Stimulated activated CD4-positive, alpha-beta T cell treated with anti-CD3 and anti-CD28 coated beads, Interleukin-4, amount 100 ng/mL, for 24 hours (primary cell): ENCODE data around the gene GPRC5D.

Experiments
- DNase-seq: peaks from one replicate; pipeline ENCODE4 v3.0.0-alpha.2; 2020

Gene GPRC5D

GRCh38 chr12:12979126-12979525 is 27.2 kb upstream of the GPRC5D start:
- DNase-seq = no peak

- DNase-seq = no peak
Measured at GRCh38 chr12:12977231-12977630, 25.3 kb upstream of the GPRC5D start.

GRCh38 chr12:12976366-12976765 is 24.4 kb upstream of the GPRC5D start:
- no peak for DNase-seq

GRCh38 chr12:12975322-12976077 is 23.5 kb upstream of the GPRC5D start:
- DNase-seq = no peak

- no peak for DNase-seq
Measured at GRCh38 chr12:12974211-12974610, 22.2 kb upstream of the GPRC5D start.

GRCh38 chr12:12973019-12973418 is 21.0 kb upstream of the GPRC5D start:
- DNase-seq = no peak

- DNase-seq = no peak
Measured at GRCh38 chr12:12965836-12966235, 13.9 kb upstream of the GPRC5D start.

- no peak for DNase-seq
Measured at GRCh38 chr12:12964255-12964654, 12.3 kb upstream of the GPRC5D start.

GRCh38 chr12:12960639-12961209 is 8.8 kb upstream of the GPRC5D start:
- DNase-seq = no peak

- DNase-seq = no peak
Measured at GRCh38 chr12:12958886-12959285, 6.9 kb upstream of the GPRC5D start.

- DNase-seq = no peak
Measured at GRCh38 chr12:12954878-12955625, 3.1 kb upstream of the GPRC5D start.

GRCh38 chr12:12954356-12954755 is 2.4 kb upstream of the GPRC5D start:
- no peak for DNase-seq

GRCh38 chr12:12951504-12951903 is 466 bp downstream of the GPRC5D start:
- no peak for DNase-seq

GRCh38 chr12:12947902-12948301 is 4.1 kb downstream of the GPRC5D start:
- no peak for DNase-seq

- no peak for DNase-seq
Measured at GRCh38 chr12:12946686-12947355, 5.1 kb downstream of the GPRC5D start.

- DNase-seq = no peak
Measured at GRCh38 chr12:12945591-12945990, 6.4 kb downstream of the GPRC5D start.

GRCh38 chr12:12943586-12944260 is 8.2 kb downstream of the GPRC5D start:
- DNase-seq = no peak

- no peak for DNase-seq
Measured at GRCh38 chr12:12941450-12942350, 10.3 kb downstream of the GPRC5D start.

- no peak for DNase-seq
Measured at GRCh38 chr12:12939888-12940287, 12.1 kb downstream of the GPRC5D start.

- DNase-seq = no peak
Measured at GRCh38 chr12:12938541-12938940, 13.4 kb downstream of the GPRC5D start.

- DNase-seq = no peak
Measured at GRCh38 chr12:12936983-12937491, 14.9 kb downstream of the GPRC5D start.

GRCh38 chr12:12934556-12934955 is 17.4 kb downstream of the GPRC5D start:
- no peak for DNase-seq
